ENCODE data around the gene TIMELESS. TPM values are rescaled to one million over a fixed set of nuclear protein-coding genes. Genes with fewer than 3 reads are reported as not detected.

The TIMELESS gene
- total RNA-seq, 1 experiment from 2014 or later, result 30.9 TPM

DNA sequence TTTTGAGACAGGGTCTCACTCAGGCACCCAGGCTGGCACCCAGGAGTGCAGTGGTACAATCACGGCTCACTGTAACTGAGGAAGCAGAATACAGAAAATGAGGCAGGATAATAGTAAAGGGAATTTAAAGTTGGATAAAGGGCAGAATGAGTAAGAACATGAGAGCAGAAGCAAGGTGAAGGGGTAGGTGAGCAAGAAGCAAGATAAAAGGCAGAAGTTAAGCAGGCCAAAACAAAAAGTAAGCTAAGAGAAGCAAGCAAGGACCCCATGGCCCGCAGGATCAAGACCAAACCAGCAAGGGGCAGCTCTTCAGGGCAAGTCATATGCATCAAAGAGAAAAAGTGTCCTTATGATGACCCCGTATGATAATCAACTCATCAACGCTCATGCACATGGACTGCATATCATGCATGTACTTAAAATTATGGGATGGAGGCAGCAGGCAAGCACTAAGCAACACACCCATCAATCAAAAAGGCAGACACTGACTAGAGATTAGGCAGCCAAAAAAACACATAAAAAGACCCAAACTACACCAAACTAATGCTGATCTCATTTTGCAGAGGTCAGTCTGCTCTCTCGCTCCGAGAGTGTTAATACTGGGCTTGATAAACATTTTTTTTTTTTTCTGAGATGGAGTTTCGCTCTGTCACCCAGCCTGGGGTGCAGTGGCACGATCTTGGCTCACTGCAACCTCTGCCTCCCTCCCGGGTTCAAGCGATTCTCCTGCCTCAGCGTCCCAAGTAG lies 11.6 kb downstream of the TIMELESS start:
- no peaks in the 10 kb centered on the region for H3F3A ChIP-seq (ENCODE audit: insufficient read depth, low read depth)
- peaks cover 38% of the 10 kb centered on the region for H3K79me2 ChIP-seq (ENCODE audit: low read depth)
- intact Hi-C loops (cut with micrococcal nuclease; ENCODE audit: unreplicated experiment), result no loop called here
- no TSS peak for BruUV-seq (replicated peaks)
- ChIA-PET POLR2A (ENCODE audit: unreplicated experiment) (interaction anchor here (0.7 kb wide), 1 partner anchor 216 kb away, joined by 3 read pairs; the partner anchor contains the start of gene RNF41), CTCF (no interaction called here)
- no peak overlapping the region for H3K4me3 ChIP-seq
- H3K9me3 ChIP-seq (ENCODE audit: insufficient read depth, low read depth), result peaks cover 7% of the 10 kb centered on the region; the same call in 1 of the 2 replicates
- no peak overlapping the region for H3K4me2 ChIP-seq
- peaks cover 6% of the 10 kb centered on the region; the same call in 1 of the 2 replicates for H3K36me3 ChIP-seq (ENCODE audit: low read depth)
- no peaks in the 10 kb centered on the region for H4K20me1 ChIP-seq (ENCODE audit: insufficient read depth)
- H3K4me1 ChIP-seq (replicated peaks; ENCODE audit: insufficient read depth), result no peaks in the 10 kb centered on the region
- no peak for DNase-seq
- TF ChIP-seq EZH2 (IDR thresholded peaks at IDR 0.05; ENCODE audit: low read depth), result no peak
- TF ChIP-seq, protein P1, sequence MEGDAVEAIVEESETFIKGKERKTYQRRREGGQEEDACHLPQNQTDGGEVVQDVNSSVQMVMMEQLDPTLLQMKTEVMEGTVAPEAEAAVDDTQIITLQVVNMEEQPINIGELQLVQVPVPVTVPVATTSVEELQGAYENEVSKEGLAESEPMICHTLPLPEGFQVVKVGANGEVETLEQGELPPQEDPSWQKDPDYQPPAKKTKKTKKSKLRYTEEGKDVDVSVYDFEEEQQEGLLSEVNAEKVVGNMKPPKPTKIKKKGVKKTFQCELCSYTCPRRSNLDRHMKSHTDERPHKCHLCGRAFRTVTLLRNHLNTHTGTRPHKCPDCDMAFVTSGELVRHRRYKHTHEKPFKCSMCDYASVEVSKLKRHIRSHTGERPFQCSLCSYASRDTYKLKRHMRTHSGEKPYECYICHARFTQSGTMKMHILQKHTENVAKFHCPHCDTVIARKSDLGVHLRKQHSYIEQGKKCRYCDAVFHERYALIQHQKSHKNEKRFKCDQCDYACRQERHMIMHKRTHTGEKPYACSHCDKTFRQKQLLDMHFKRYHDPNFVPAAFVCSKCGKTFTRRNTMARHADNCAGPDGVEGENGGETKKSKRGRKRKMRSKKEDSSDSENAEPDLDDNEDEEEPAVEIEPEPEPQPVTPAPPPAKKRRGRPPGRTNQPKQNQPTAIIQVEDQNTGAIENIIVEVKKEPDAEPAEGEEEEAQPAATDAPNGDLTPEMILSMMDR (conservative IDR thresholded peaks at IDR 0.05), result no peak
- no peaks in the 10 kb centered on the region for H3K27me3 ChIP-seq (ENCODE audit: insufficient read depth, low read depth)
- H2AFZ ChIP-seq, result no peak overlapping the region
- H3K9me2 ChIP-seq (ENCODE audit: insufficient read depth), result no peaks in the 10 kb centered on the region
- H3K27ac ChIP-seq, result no peak overlapping the region

DNA sequence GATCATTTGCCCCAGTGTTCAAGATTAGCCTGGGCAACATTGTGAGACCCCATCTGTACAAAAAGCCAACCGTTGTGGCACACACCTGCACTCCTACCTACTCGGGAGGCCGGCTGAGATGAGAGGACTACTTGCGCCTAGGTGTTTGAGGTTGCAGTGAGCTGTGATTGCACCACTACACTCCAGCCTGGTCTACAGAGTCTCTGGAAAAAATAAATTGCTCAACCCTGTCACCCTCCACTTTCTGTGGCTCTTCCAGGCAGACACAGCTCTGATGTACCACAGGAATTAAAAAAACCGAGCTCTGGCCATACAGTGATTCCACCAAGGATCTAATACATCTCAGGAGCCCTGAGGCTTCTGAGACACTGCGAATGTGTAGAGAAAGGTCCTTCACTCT lies 14.4 kb downstream of the TIMELESS start:
- H3K9me3 ChIP-seq (ENCODE audit: insufficient read depth, low read depth), result no peaks in the 10 kb centered on the region
- TF ChIP-seq, protein P1 (conservative IDR thresholded peaks at IDR 0.05), result no peak
- no peak for TF ChIP-seq EZH2 (IDR thresholded peaks at IDR 0.05; ENCODE audit: low read depth)
- intact Hi-C loops (cut with micrococcal nuclease; ENCODE audit: unreplicated experiment), result no loop called here
- no peak overlapping the region for H2AFZ ChIP-seq
- H3K79me2 ChIP-seq (ENCODE audit: low read depth), result peaks cover 18% of the 10 kb centered on the region
- CTCF ChIA-PET, result no interaction called here
- POLR2A ChIA-PET (ENCODE audit: unreplicated experiment), result no interaction called here
- H3K27me3 ChIP-seq (ENCODE audit: insufficient read depth, low read depth), result no peaks in the 10 kb centered on the region
- no peak overlapping the region for H3K4me2 ChIP-seq
- no peaks in the 10 kb centered on the region for H3F3A ChIP-seq (ENCODE audit: insufficient read depth, low read depth)
- no peak overlapping the region for H3K4me3 ChIP-seq
- no TSS peak for BruUV-seq (replicated peaks)
- DNase-seq, result no peak
- no peak overlapping the region for H3K27ac ChIP-seq
- H3K9me2 ChIP-seq (ENCODE audit: insufficient read depth), result no peaks in the 10 kb centered on the region
- H3K36me3 ChIP-seq (ENCODE audit: low read depth), result no peaks in the 10 kb centered on the region; the same call in 1 of the 2 replicates
- H3K4me1 ChIP-seq (replicated peaks; ENCODE audit: insufficient read depth), result no peaks in the 10 kb centered on the region
- H4K20me1 ChIP-seq (ENCODE audit: insufficient read depth), result no peaks in the 10 kb centered on the region

DNA sequence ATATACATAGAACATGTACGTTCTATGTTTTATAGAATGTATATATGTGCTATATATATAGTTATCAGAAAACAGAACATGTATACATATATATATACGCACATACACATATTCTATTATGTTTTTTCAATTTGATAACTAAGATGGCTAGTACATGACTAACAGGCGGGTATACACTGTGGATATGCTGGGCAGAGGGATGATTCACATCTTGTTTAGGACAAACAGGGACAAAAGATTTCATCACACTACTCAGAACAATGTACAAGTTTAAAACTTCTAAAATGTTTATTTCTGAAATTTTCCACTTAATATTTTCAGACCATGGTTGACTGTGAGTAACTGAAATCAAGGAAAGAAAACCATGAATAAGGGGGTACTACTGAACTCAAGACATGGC lies 17.4 kb downstream of the TIMELESS start:
- no peaks in the 10 kb centered on the region for H3K9me2 ChIP-seq (ENCODE audit: insufficient read depth)
- no peak for DNase-seq
- H3K79me2 ChIP-seq (ENCODE audit: low read depth), result 0 out of 2 replicates have a peak, but pooled peaks cover 5% of the 10 kb centered on the region
- ChIA-PET POLR2A (ENCODE audit: unreplicated experiment) (no interaction called here), CTCF (no interaction called here)
- no peak overlapping the region for H3K27ac ChIP-seq
- H3K27me3 ChIP-seq (ENCODE audit: insufficient read depth, low read depth), result no peaks in the 10 kb centered on the region
- no peaks in the 10 kb centered on the region for H3K9me3 ChIP-seq (ENCODE audit: insufficient read depth, low read depth)
- H3K36me3 ChIP-seq (ENCODE audit: low read depth), result no peaks in the 10 kb centered on the region
- H4K20me1 ChIP-seq (ENCODE audit: insufficient read depth), result no peaks in the 10 kb centered on the region
- no peaks in the 10 kb centered on the region for H3F3A ChIP-seq (ENCODE audit: insufficient read depth, low read depth)
- H3K4me2 ChIP-seq, result no peak overlapping the region
- H2AFZ ChIP-seq, result no peak overlapping the region
- TF ChIP-seq, protein P1 (conservative IDR thresholded peaks at IDR 0.05), result no peak
- TF ChIP-seq EZH2 (IDR thresholded peaks at IDR 0.05; ENCODE audit: low read depth), result no peak
- no TSS peak for BruUV-seq (replicated peaks)
- intact Hi-C loops (cut with micrococcal nuclease; ENCODE audit: unreplicated experiment), result no loop called here
- H3K4me3 ChIP-seq, result no peak overlapping the region
- no peaks in the 10 kb centered on the region for H3K4me1 ChIP-seq (replicated peaks; ENCODE audit: insufficient read depth)
